Loucy (cell line): ENCODE measurements around the gene NOTCH2.
A peak's percentile ranks its signal among the peaks of the same experiment; 100 is the strongest.

ENCODE experiments used
- H2AFZ ChIP-seq: fragments of 200-600 bp; sonication (generic); 2 replicates; pipeline ENCODE4 v1.6.0; 2016; ENCODE audit warnings: antibody characterized with exemption, mild to moderate bottlenecking, low read length, moderate library complexity
- H3F3A ChIP-seq: fragments of 200-600 bp; 2 replicates; pipeline ENCODE4 v1.6.0; 2016; ENCODE audit warnings: antibody characterized with exemption, low read depth, mild to moderate bottlenecking
- H3K27me3 ChIP-seq: fragments of 200-600 bp; sonication (generic); 2 replicates; pipeline ENCODE4 v1.6.1; 2014; ENCODE audit warnings: low read length, mild to moderate bottlenecking; ENCODE audit not compliant: insufficient read depth, poor library complexity, severe bottlenecking
- H3K36me3 ChIP-seq: fragments of 200-600 bp; sonication (generic); 2 replicates; pipeline ENCODE4 v1.6.1; 2016; ENCODE audit warnings: low read length; ENCODE audit not compliant: insufficient read depth
- H3K4me1 ChIP-seq: fragments of 200-600 bp; sonication (generic); 2 replicates; pipeline ENCODE4 v1.5.1; 2014; ENCODE audit warnings: low read length, mild to moderate bottlenecking; ENCODE audit not compliant: insufficient read depth, poor library complexity, severe bottlenecking
- H3K4me2 ChIP-seq: fragments of 200-600 bp; sonication (generic); 2 replicates; pipeline ENCODE4 v1.6.0; 2014; ENCODE audit warnings: antibody characterized with exemption, low read length, low read depth, mild to moderate bottlenecking; ENCODE audit not compliant: poor library complexity, severe bottlenecking
- H3K4me3 ChIP-seq: fragments of 200-600 bp; sonication (generic); 2 replicates; pipeline ENCODE4 v1.5.1; 2014; ENCODE audit warnings: low read length, mild to moderate bottlenecking, mixed read lengths; ENCODE audit not compliant: poor library complexity, severe bottlenecking
- H3K79me2 ChIP-seq: fragments of 200-600 bp; sonication (generic); 2 replicates; pipeline ENCODE4 v1.6.1; 2014; ENCODE audit warnings: low read length; ENCODE audit not compliant: insufficient read depth
- H3K9ac ChIP-seq: fragments of 200-600 bp; sonication (generic); 2 replicates; pipeline ENCODE4 v1.6.0; 2014; ENCODE audit warnings: mild to moderate bottlenecking, low read depth, low read length, moderate library complexity; ENCODE audit not compliant: poor library complexity, severe bottlenecking
- H3K9me2 ChIP-seq: fragments of 200-600 bp; sonication (generic); replicated peaks from 2 replicates; pipeline ENCODE4 v1.6.1; 2016; ENCODE audit warnings: low read depth, low read length, mixed read lengths
- H3K9me3 ChIP-seq: fragments of 200-600 bp; sonication (generic); 2 replicates; pipeline ENCODE4 v1.6.1; 2014; ENCODE audit warnings: mild to moderate bottlenecking, antibody characterized with exemption, low read length, low read depth; ENCODE audit not compliant: insufficient read depth
- H4K20me1 ChIP-seq: fragments of 200-600 bp; sonication (generic); 2 replicates; pipeline ENCODE4 v1.6.0; 2014; ENCODE audit warnings: antibody characterized with exemption, low read length, mild to moderate bottlenecking; ENCODE audit not compliant: insufficient read depth, poor library complexity, severe bottlenecking
- CTCF ChIP-seq: fragments of 200-600 bp; sonication (generic); conservative IDR thresholded peaks from 2 replicates; pipeline ENCODE4 v1.5.1; 2014; ENCODE audit warnings: mild to moderate bottlenecking, antibody characterized with exemption, low read length
- EZH2phosphoT487 ChIP-seq: fragments of 200-600 bp; IDR thresholded peaks from 2 replicates; pipeline ENCODE4 v1.6.1; 2018; ENCODE audit warnings: antibody characterized with exemption, mild to moderate bottlenecking, moderate library complexity, borderline replicate concordance

NOTCH2 gene

GRCh38 chr1:119987112-119987511, 82.3 kb downstream of the NOTCH2 start:
- peak overlapping the region; percentile 71 for H3K4me2 ChIP-seq
- H3K4me1 ChIP-seq: peaks cover 49% of the 10 kb centered on the region
- H3K79me2 ChIP-seq: peaks cover 12% of the 10 kb centered on the region
- no peaks in the 10 kb centered on the region for H3K9me3 ChIP-seq
- H4K20me1 ChIP-seq: no peaks in the 10 kb centered on the region
- peak overlapping the region; percentile 55 for H3K9ac ChIP-seq
- no peaks in the 10 kb centered on the region for H3K9me2 ChIP-seq
- H3K27me3 ChIP-seq: no peaks in the 10 kb centered on the region
- H3K36me3 ChIP-seq: peaks cover 20% of the 10 kb centered on the region; the same call in 1 of the 2 replicates
- TF ChIP-seq EZH2phosphoT487: no peak
- TF ChIP-seq CTCF: no peak
- peaks cover 7% of the 10 kb centered on the region; the same call in 1 of the 2 replicates for H3F3A ChIP-seq
- H3K4me3 ChIP-seq: peak overlapping the region; percentile 56
- H2AFZ ChIP-seq: no peak overlapping the region

- H3F3A ChIP-seq: peaks cover 7% of the 10 kb centered on the region; the same call in 1 of the 2 replicates
Observed at GRCh38 chr1:119986007-119986497, 83.4 kb downstream of the NOTCH2 start.

GRCh38 chr1:119984771-119985170, 84.7 kb downstream of the NOTCH2 start:
- no peaks in the 10 kb centered on the region for H3K9me3 ChIP-seq
- TF ChIP-seq CTCF (no peak), EZH2phosphoT487 (no peak)
- H3K9me2 ChIP-seq: no peaks in the 10 kb centered on the region

More at GRCh38 chr1:119986007-119986497, 83.4 kb downstream of the NOTCH2 start:
- peaks cover 49% of the 10 kb centered on the region for H3K4me1 ChIP-seq
- H3K36me3 ChIP-seq: peaks cover 20% of the 10 kb centered on the region; the same call in 1 of the 2 replicates
- H3K9ac ChIP-seq: peak overlapping the region; percentile 46
- no peaks in the 10 kb centered on the region for H3K27me3 ChIP-seq
- no peaks in the 10 kb centered on the region for H4K20me1 ChIP-seq
- no peak for TF ChIP-seq EZH2phosphoT487
- TF ChIP-seq CTCF: no peak
- no peak overlapping the region for H3K4me3 ChIP-seq
- no peaks in the 10 kb centered on the region for H3K9me3 ChIP-seq
- no peaks in the 10 kb centered on the region for H3K9me2 ChIP-seq
- no peak overlapping the region for H3K4me2 ChIP-seq
- peaks cover 16% of the 10 kb centered on the region for H3K79me2 ChIP-seq
- H2AFZ ChIP-seq: no peak overlapping the region

More at GRCh38 chr1:119984771-119985170, 84.7 kb downstream of the NOTCH2 start:
- Histone ChIP-seq H3K27me3 (no peaks in the 10 kb centered on the region), H3F3A (peaks cover 7% of the 10 kb centered on the region; the same call in 1 of the 2 replicates), H3K4me2 (peak overlapping the region; percentile 23), H3K9ac (peak overlapping the region; percentile 46), H3K36me3 (peaks cover 20% of the 10 kb centered on the region; the same call in 1 of the 2 replicates), H3K79me2 (peaks cover 27% of the 10 kb centered on the region), H3K4me3 (no peak overlapping the region), H4K20me1 (no peaks in the 10 kb centered on the region), H2AFZ (no peak overlapping the region), H3K4me1 (peaks cover 49% of the 10 kb centered on the region)
